H9 (cell line): ENCODE data around the gene PISD. TPM values are rescaled to one million over a fixed set of nuclear protein-coding genes. Genes with fewer than 3 reads are reported as not detected.

Source experiments
- DNase-seq: peaks from one replicate; pipeline ENCODE4 v3.0.0-alpha.2; 2017
- H2AFZ ChIP-seq: one replicate; pipeline ENCODE4 v1.6.1; 2013; ENCODE audit warnings: mild to moderate bottlenecking, low read length, control low read depth, moderate library complexity
- H2AK5ac ChIP-seq: 2 replicates; pipeline ENCODE4 v1.6.1; 2013; ENCODE audit warnings: low read length, control low read depth, mixed read lengths; ENCODE audit not compliant: insufficient read length
- H2BK120ac ChIP-seq: one replicate; pipeline ENCODE4 v1.6.1; 2013; ENCODE audit warnings: low read depth, mild to moderate bottlenecking, low read length, control low read depth, inconsistent platforms; ENCODE audit not compliant: poor library complexity, severe bottlenecking
- H2BK12ac ChIP-seq: 2 replicates; pipeline ENCODE4 v1.6.1; 2013; ENCODE audit warnings: low read length, control low read depth, mixed read lengths, low read depth; ENCODE audit not compliant: insufficient read length
- H2BK15ac ChIP-seq: 2 replicates; pipeline ENCODE4 v1.6.1; 2013; ENCODE audit warnings: low read depth, low read length, control low read depth
- H2BK20ac ChIP-seq: one replicate; pipeline ENCODE4 v1.6.1; 2013; ENCODE audit warnings: low read depth, mild to moderate bottlenecking, low read length, control low read depth, inconsistent platforms; ENCODE audit not compliant: poor library complexity, severe bottlenecking
- H2BK5ac ChIP-seq: 2 replicates; pipeline ENCODE4 v1.6.1; 2013; ENCODE audit warnings: low read length, control low read depth, mixed read lengths; ENCODE audit not compliant: insufficient read length
- H3K14ac ChIP-seq: 2 replicates; pipeline ENCODE4 v1.6.1; 2013; ENCODE audit warnings: low read length, control low read depth; ENCODE audit not compliant: insufficient read depth
- H3K18ac ChIP-seq: 2 replicates; pipeline ENCODE4 v1.6.1; 2013; ENCODE audit warnings: low read depth, mild to moderate bottlenecking, mixed read lengths, low read length, control low read depth; ENCODE audit not compliant: insufficient read length
- H3K23ac ChIP-seq: 2 replicates; pipeline ENCODE4 v1.6.1; 2013; ENCODE audit warnings: low read length, control low read depth, mixed read lengths, low read depth; ENCODE audit not compliant: insufficient read length
- H3K23me2 ChIP-seq: 2 replicates; pipeline ENCODE4 v1.6.1; 2013; ENCODE audit warnings: low read depth, mild to moderate bottlenecking, mixed read lengths, low read length, control low read depth; ENCODE audit not compliant: insufficient read length, poor library complexity, severe bottlenecking
- H3K27ac ChIP-seq: 2 replicates; pipeline ENCODE4 v1.5.1; 2013; ENCODE audit warnings: low read length, control low read depth, mixed read lengths, low read depth; ENCODE audit not compliant: insufficient read length
- H3K27me3 ChIP-seq: 2 replicates; pipeline ENCODE4 v1.6.1; 2013; ENCODE audit warnings: low read length, control low read depth, inconsistent platforms; ENCODE audit not compliant: insufficient read depth
- H3K4ac ChIP-seq: 2 replicates; pipeline ENCODE4 v1.6.1; 2013; ENCODE audit warnings: low read depth, mild to moderate bottlenecking, control low read depth, inconsistent platforms, low read length, moderate library complexity
- H3K4me1 ChIP-seq: 2 replicates; pipeline ENCODE4 v1.6.1; 2013; ENCODE audit warnings: low read length, control low read depth, inconsistent platforms; ENCODE audit not compliant: insufficient read depth
- H3K4me2 ChIP-seq: 2 replicates; pipeline ENCODE4 v1.6.1; 2013; ENCODE audit warnings: low read length, control low read depth, mixed read lengths; ENCODE audit not compliant: insufficient read length, insufficient read depth
- H3K56ac ChIP-seq: 2 replicates; pipeline ENCODE4 v1.6.1; 2013; ENCODE audit warnings: low read depth, mild to moderate bottlenecking, mixed read lengths, low read length, control low read depth; ENCODE audit not compliant: insufficient read length
- H3K79me1 ChIP-seq: 2 replicates; pipeline ENCODE4 v1.6.1; 2013; ENCODE audit warnings: low read depth, mild to moderate bottlenecking, moderate library complexity, low read length, control low read depth, inconsistent platforms; ENCODE audit not compliant: insufficient read depth, poor library complexity, severe bottlenecking
- H3K79me2 ChIP-seq: 2 replicates; pipeline ENCODE4 v1.6.1; 2013; ENCODE audit warnings: low read length, control low read depth, inconsistent platforms; ENCODE audit not compliant: insufficient read depth
- H3K9ac ChIP-seq: 2 replicates; pipeline ENCODE4 v1.6.1; 2013; ENCODE audit warnings: low read length, control low read depth, mixed read lengths; ENCODE audit not compliant: insufficient read length; ENCODE audit errors: extremely low read depth
- H3K9me3 ChIP-seq: one replicate; pipeline ENCODE4 v1.6.1; 2013; ENCODE audit warnings: low read depth, low read length, inconsistent platforms; ENCODE audit not compliant: control insufficient read depth
- H3T11ph ChIP-seq: one replicate; pipeline ENCODE4 v1.6.1; 2013; ENCODE audit warnings: mild to moderate bottlenecking, low read length, control low read depth, inconsistent platforms
- H4K20me1 ChIP-seq: one replicate; pipeline ENCODE4 v1.6.1; 2013; ENCODE audit not compliant: control insufficient read depth, insufficient read length, insufficient read depth
- H4K5ac ChIP-seq: 2 replicates; pipeline ENCODE4 v1.6.1; 2013; ENCODE audit warnings: low read depth, mild to moderate bottlenecking, mixed read lengths, low read length, control low read depth; ENCODE audit not compliant: insufficient read length
- H4K8ac ChIP-seq: replicated peaks from 2 replicates; pipeline ENCODE4 v1.6.1; 2013; ENCODE audit warnings: low read length, control low read depth, mixed read lengths, low read depth; ENCODE audit not compliant: insufficient read length
- H4K91ac ChIP-seq: 2 replicates; pipeline ENCODE4 v1.6.1; 2013; ENCODE audit warnings: low read depth, mild to moderate bottlenecking, moderate library complexity, mixed read lengths, low read length, control low read depth; ENCODE audit not compliant: insufficient read length
- H3K27ac Mint-ChIP-seq, 3 experiments: 2 replicates in 2 of 3; 3 replicates in 1 of 3; pipeline ENCODE4 v1.8.0; 2020 to 2021; ENCODE audit warnings: mixed read lengths in 3 of 3, mild to moderate bottlenecking in 1 of 3, moderate library complexity in 1 of 3
- H3K27me3 Mint-ChIP-seq: 2 replicates; pipeline ENCODE4 v1.8.0; 2021; ENCODE audit warnings: low read depth, mild to moderate bottlenecking, moderate library complexity, mixed read lengths
- H3K36me3 Mint-ChIP-seq, 3 experiments: 2 replicates in 2 of 3; 3 replicates in 1 of 3; pipeline ENCODE4 v1.8.0; 2020 to 2021; ENCODE audit warnings: low read depth in 3 of 3, mixed read lengths in 3 of 3; ENCODE audit not compliant: insufficient read depth in 1 of 3
- H3K4me1 Mint-ChIP-seq, 2 experiments: 2 replicates each; pipeline ENCODE4 v1.8.0; 2020; ENCODE audit warnings: mixed read lengths in 2 of 2
- H3K4me3 Mint-ChIP-seq, 2 experiments: 2 replicates in 1 of 2; 3 replicates in 1 of 2; pipeline ENCODE4 v1.8.0; 2020 to 2021; ENCODE audit warnings: mild to moderate bottlenecking in 2 of 2, mixed read lengths in 2 of 2, moderate library complexity in 1 of 2
- H3K9me3 Mint-ChIP-seq, 2 experiments: 2 replicates in 1 of 2; 3 replicates in 1 of 2; pipeline ENCODE4 v1.8.0; 2020; ENCODE audit warnings: mild to moderate bottlenecking in 2 of 2, mixed read lengths in 2 of 2, moderate library complexity in 1 of 2
- CTCF ChIP-seq: fragments of 200-600 bp; sonication (generic); conservative IDR thresholded peaks from 3 replicates; pipeline ENCODE4 v1.8.0; 2021; ENCODE audit warnings: antibody characterized with exemption, mild to moderate bottlenecking
- WGBS: extraction: QIAGEN DNeasy Blood & Tissue Kit; methylation state at CpG from one replicate; pipeline ENCODE4 v1.1.7; 2013; ENCODE audit warnings: missing lambda C conversion rate, low lambda C conversion rate, mixed read lengths; ENCODE audit not compliant: insufficient read length; ENCODE audit errors: extremely low coverage; 5-methylcytosine and 5-hydroxymethylcytosine counted together
- total RNA-seq: library from RNA; stranded (reverse); gene quantifications from 2 replicates; pipeline ENCODE4 v1.2.1, GENCODE V29; 2021

The PISD gene
- total RNA-seq, 1 experiment from 2014 or later = 62.0 TPM

DNA sequence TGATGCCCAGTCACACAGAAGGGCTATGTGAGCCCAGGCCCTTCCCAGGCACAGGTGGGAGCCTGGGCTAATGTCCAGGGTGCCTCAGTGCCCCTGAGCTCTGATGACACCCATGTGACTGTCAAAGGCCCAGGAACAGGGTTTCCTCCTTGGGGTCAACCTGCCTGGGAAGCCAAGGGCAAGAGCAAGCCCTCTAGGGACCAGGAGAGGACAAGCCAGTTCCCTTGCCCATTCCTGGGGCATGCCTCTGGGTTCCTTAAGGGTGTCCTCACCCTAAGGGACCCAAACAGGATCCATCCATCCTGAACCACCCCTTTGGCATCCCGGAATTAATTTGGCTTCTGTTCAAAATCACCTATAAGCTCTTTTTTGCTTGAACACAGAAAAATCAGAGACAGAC is 39.0 kb downstream of the PISD start:
- no peak overlapping the region for H2BK20ac ChIP-seq
- Mint-ChIP-seq H3K36me3 (peaks cover 4 to 28% (median 26%) of the 10 kb centered on the region in 3 experiments; a peak in 6 of 7 replicates), H3K27ac (peak overlapping the region in 1 of 3 experiments; percentile 52; a peak in 2 of 7 replicates), H3K9me3 (no peaks in the 10 kb centered on the region; a peak in 1 of 5 replicates), H3K4me3 (no peak overlapping the region), H3K27me3 (no peaks in the 10 kb centered on the region; the same call in 1 of the 2 replicates), H3K4me1 (peaks cover 27 to 32% of the 10 kb centered on the region in 2 experiments)
- no peak overlapping the region for H2BK12ac ChIP-seq
- H3K27ac ChIP-seq = no peak overlapping the region
- no peak for DNase-seq
- H3K23ac ChIP-seq = no peak overlapping the region
- no peak overlapping the region for H2BK15ac ChIP-seq
- no peak overlapping the region for H2BK5ac ChIP-seq
- H3K4ac ChIP-seq = no peak overlapping the region
- H3K4me1 ChIP-seq = no peaks in the 10 kb centered on the region; the same call in 1 of the 2 replicates
- no peak for TF ChIP-seq CTCF
- H3K23me2 ChIP-seq = no peaks in the 10 kb centered on the region
- H3K79me1 ChIP-seq = peaks cover 3% of the 10 kb centered on the region
- H4K91ac ChIP-seq = no peak overlapping the region
- H2BK120ac ChIP-seq = no peak overlapping the region
- H3K56ac ChIP-seq = no peak overlapping the region
- H2AFZ ChIP-seq = no peak overlapping the region
- no peak overlapping the region for H3T11ph ChIP-seq
- no peak overlapping the region for H3K14ac ChIP-seq
- H4K5ac ChIP-seq = no peak overlapping the region
- H3K4me2 ChIP-seq = no peak overlapping the region
- H3K9me3 ChIP-seq = no peaks in the 10 kb centered on the region
- no peak overlapping the region for H2AK5ac ChIP-seq
- no peaks in the 10 kb centered on the region for H4K20me1 ChIP-seq
- no peak overlapping the region for H4K8ac ChIP-seq
- H3K18ac ChIP-seq = no peak overlapping the region
- no peaks in the 10 kb centered on the region for H3K27me3 ChIP-seq
- H3K9ac ChIP-seq = no peak overlapping the region
- no peaks in the 10 kb centered on the region; the same call in 1 of the 2 replicates for H3K79me2 ChIP-seq
- no CpG with 5 or more reads among the region's 1 CpG for WGBS
